Fibroblast of lung (primary cell): ENCODE data around the gene NRF1. TPM values are rescaled to one million over a fixed set of nuclear protein-coding genes. Genes with fewer than 3 reads are reported as not detected.

ENCODE experiments used
- DNase-seq, 2 donors: peaks; one replicate each; pipeline versions ENCODE4 v3.0.0 to v3.0.0-alpha.2; 2010; ENCODE audit warnings: low read depth in 2 of 2
- H2AFZ ChIP-seq: 2 replicates; pipeline ENCODE4 v1.5.1; 2012; ENCODE audit warnings: low read length, control low read depth, inconsistent platforms
- H3K27ac ChIP-seq: 2 replicates; pipeline ENCODE4 v1.5.1; 2011; ENCODE audit warnings: low read length, control low read depth; ENCODE audit not compliant: insufficient read depth
- H3K27me3 ChIP-seq: 2 replicates; pipeline ENCODE4 v1.5.1; 2011; ENCODE audit warnings: mild to moderate bottlenecking, low read length; ENCODE audit not compliant: control insufficient read depth, insufficient read depth
- H3K36me3 ChIP-seq: 2 replicates; pipeline ENCODE4 v1.5.1; 2011; ENCODE audit warnings: low read length; ENCODE audit not compliant: control insufficient read depth, insufficient read depth
- H3K4me1 ChIP-seq: 2 replicates; pipeline ENCODE4 v1.5.1; 2011; ENCODE audit warnings: low read length; ENCODE audit not compliant: control insufficient read depth, insufficient read depth; ENCODE audit errors: extremely low read depth
- H3K4me2 ChIP-seq: 2 replicates; pipeline ENCODE4 v1.5.1; 2011; ENCODE audit warnings: low read length, control low read depth; ENCODE audit not compliant: insufficient read depth; ENCODE audit errors: extremely low read depth
- H3K4me3 ChIP-seq, 4 experiments: fragments of 200-600 bp in 1 of 4; sonication (generic) in 1 of 4; replicated peaks in 1 of 4; 2 replicates each; pipeline ENCODE4 v1.5.1; 2011 to 2016; ENCODE audit warnings: low read length in 4 of 4, low read depth in 3 of 4, mild to moderate bottlenecking in 3 of 4, control low read depth in 2 of 4, inconsistent platforms in 1 of 4, mixed read lengths in 1 of 4; ENCODE audit not compliant: insufficient read depth in 1 of 4; ENCODE audit errors: control extremely low read depth in 1 of 4
- H3K79me2 ChIP-seq: 2 replicates; pipeline ENCODE4 v1.5.1; 2012; ENCODE audit warnings: mild to moderate bottlenecking, low read length, inconsistent platforms; ENCODE audit not compliant: control insufficient read depth, insufficient read depth
- H3K9ac ChIP-seq: 2 replicates; pipeline ENCODE4 v1.5.1; 2011; ENCODE audit warnings: mild to moderate bottlenecking, low read length, control low read depth; ENCODE audit not compliant: insufficient read depth
- H3K9me3 ChIP-seq: 2 replicates; pipeline ENCODE4 v1.5.1; 2012; ENCODE audit warnings: low read depth, low read length; ENCODE audit not compliant: control insufficient read depth, insufficient read depth
- H4K20me1 ChIP-seq: 2 replicates; pipeline ENCODE4 v1.5.1; 2011; ENCODE audit warnings: low read length; ENCODE audit not compliant: control insufficient read depth, insufficient read depth; ENCODE audit errors: extremely low read depth
- CTCF ChIP-seq, 2 donors: IDR thresholded peaks in 1 of 2; conservative IDR thresholded peaks in 1 of 2; 1 replicate in 1 of 2; 2 replicates in 1 of 2; pipeline ENCODE4 v1.5.1; 2011 to 2012; ENCODE audit warnings: low read length in 2 of 2, control low read depth in 1 of 2, inconsistent platforms in 1 of 2, low read depth in 1 of 2, mild to moderate bottlenecking in 1 of 2
- EZH2 ChIP-seq: IDR thresholded peaks from 2 replicates; pipeline ENCODE4 v1.5.1; 2012; ENCODE audit warnings: low read length, control low read depth, mild to moderate bottlenecking; ENCODE audit errors: missing control alignments
- polyA plus RNA-seq, 2 donors: library from polyadenylated mRNA; depleted of rRNA in 1 of 2; stranded (reverse) in 1 of 2; unstranded in 1 of 2; fragments of >200 nt; gene quantifications; 2 replicates each; pipeline ENCODE4 v1.2.1, GENCODE V29; 2011 to 2012; ENCODE audit warnings: missing spikeins in 1 of 2
- total RNA-seq: library from RNA; depleted of rRNA; stranded (reverse); fragments of >200 nt; gene quantifications from 2 replicates; pipeline ENCODE4 v1.2.1, GENCODE V29; 2014

The NRF1 gene
- total and polyA plus RNA-seq, 2 donors (not counting 1 experiment from before 2014, with no cell fraction given), result 7.3 to 15.5 TPM

GRCh38 chr7:129771928-129772479, 160.5 kb downstream of the NRF1 start:
- no peaks in the 10 kb centered on the region for H3K9me3 ChIP-seq
- H4K20me1 ChIP-seq, result no peaks in the 10 kb centered on the region
- DNase-seq, result no peak
- H3K27ac ChIP-seq, result no peak overlapping the region
- H3K27me3 ChIP-seq, result peaks cover 12% of the 10 kb centered on the region
- no peak overlapping the region for H3K4me3 ChIP-seq
- TF ChIP-seq CTCF (conservative IDR thresholded peaks at IDR 0.05 in 1 of 2, IDR thresholded peaks at IDR 0.05 in 1 of 2; ENCODE audit: low read depth in 1 of 2, low read length in 2 of 2), result no peak
- no peak for TF ChIP-seq EZH2
- no peak overlapping the region for H3K4me2 ChIP-seq
- no peak overlapping the region for H3K9ac ChIP-seq
- no peaks in the 10 kb centered on the region for H3K79me2 ChIP-seq
- no peak overlapping the region for H2AFZ ChIP-seq
- no peaks in the 10 kb centered on the region for H3K36me3 ChIP-seq
- H3K4me1 ChIP-seq, result no peaks in the 10 kb centered on the region

GRCh38 chr7:129772646-129773280, 161.2 kb downstream of the NRF1 start:
- Histone ChIP-seq H3K9me3 (no peaks in the 10 kb centered on the region), H2AFZ (no peak overlapping the region), H3K36me3 (no peaks in the 10 kb centered on the region), H3K9ac (no peak overlapping the region), H3K79me2 (no peaks in the 10 kb centered on the region), H3K27me3 (peaks cover 19% of the 10 kb centered on the region), H3K27ac (no peak overlapping the region), H3K4me3 (no peak overlapping the region), H4K20me1 (no peaks in the 10 kb centered on the region), H3K4me2 (no peak overlapping the region), H3K4me1 (no peaks in the 10 kb centered on the region)
- DNase-seq, result no peak
- TF ChIP-seq CTCF (conservative IDR thresholded peaks at IDR 0.05 in 1 of 2, IDR thresholded peaks at IDR 0.05 in 1 of 2; ENCODE audit: low read depth in 1 of 2, low read length in 2 of 2) (no peak), EZH2 (no peak)

GRCh38 chr7:129773328-129773731, 161.8 kb downstream of the NRF1 start:
- no peak overlapping the region for H3K4me3 ChIP-seq
- H3K4me1 ChIP-seq, result no peaks in the 10 kb centered on the region
- H3K79me2 ChIP-seq, result no peaks in the 10 kb centered on the region
- H2AFZ ChIP-seq, result no peak overlapping the region
- H3K4me2 ChIP-seq, result no peak overlapping the region
- H4K20me1 ChIP-seq, result no peaks in the 10 kb centered on the region
- DNase-seq, result no peak
- no peak overlapping the region for H3K9ac ChIP-seq
- H3K36me3 ChIP-seq, result no peaks in the 10 kb centered on the region
- TF ChIP-seq EZH2, result no peak
- TF ChIP-seq CTCF (conservative IDR thresholded peaks at IDR 0.05 in 1 of 2, IDR thresholded peaks at IDR 0.05 in 1 of 2; ENCODE audit: low read depth in 1 of 2, low read length in 2 of 2), result no peak
- no peak overlapping the region for H3K27ac ChIP-seq
- H3K9me3 ChIP-seq, result no peaks in the 10 kb centered on the region
- H3K27me3 ChIP-seq, result peaks cover 25% of the 10 kb centered on the region
